ENCODE results near the gene KLHDC3. TPM values are rescaled to one million over a fixed set of nuclear protein-coding genes. Genes with fewer than 3 reads are reported as not detected.
"Not testable (repeated sequence)": the region's sequence is repeated elsewhere in the genome, so short reads cannot be mapped to it uniquely, and the experiment has no call there.

The KLHDC3 gene
- total and polyA plus RNA-seq, 12 donors = 51.2 to 144 (median 110) TPM

GRCh38 chr6:43040542-43041257 is 26.7 kb downstream of the KLHDC3 start:
- Histone ChIP-seq H3K4me3 (no peak overlapping the region), H3K4me1 (replicated peaks in 1 of 2) (no peaks in the 10 kb centered on the region), H3K27ac (no peak overlapping the region), H3K27me3 (no peaks in the 10 kb centered on the region), H3K36me3 (replicated peaks in 1 of 2) (peaks cover 0 to 75% of the 10 kb centered on the region in 2 donors), H3K9me3 (replicated peaks in 1 of 3) (no peaks in the 10 kb centered on the region)
- DNase-seq = no peak
- WGBS, 4 donors = 91 to 95% (median 93%) methylated on average over 13 to 18 of the region's 18 CpGs
- intact Hi-C loops (cut with DNase I) = no loop called here
- TF ChIP-seq POLR2A (IDR thresholded peaks at IDR 0.05) (no peak), CTCF (IDR thresholded peaks at IDR 0.05) (no peak)

GRCh38 chr6:43041475-43041874 is 27.4 kb downstream of the KLHDC3 start:
- 88 to 99% (median 93%) methylated on average over 8 of the region's 8 CpGs for WGBS, 4 donors
- intact Hi-C loops (cut with DNase I); H3K27me3 ChIP-seq; H3K9me3 ChIP-seq (replicated peaks in 1 of 3); DNase-seq; H3K4me3 ChIP-seq; H3K27ac ChIP-seq; H3K4me1 ChIP-seq (replicated peaks in 1 of 2): not testable (repeated sequence)
- H3K36me3 ChIP-seq (replicated peaks in 1 of 2) = peaks cover 0 to 82% of the 10 kb centered on the region in 2 donors

GRCh38 chr6:43043310-43043709 is 29.3 kb downstream of the KLHDC3 start:
- Histone ChIP-seq H3K36me3 (replicated peaks in 1 of 2) (peaks cover 0 to 78% of the 10 kb centered on the region in 2 donors), H3K4me1 (replicated peaks in 1 of 2) (no peaks in the 10 kb centered on the region), H3K9me3 (replicated peaks in 1 of 3) (no peaks in the 10 kb centered on the region), H3K4me3 (no peak overlapping the region), H3K27me3 (no peaks in the 10 kb centered on the region), H3K27ac (no peak overlapping the region)
- intact Hi-C loops (cut with DNase I) = no loop called here
- no peak for DNase-seq
- WGBS, 4 donors = 89 to 92% (median 91%) methylated on average over 9 of the region's 9 CpGs
- TF ChIP-seq POLR2A (IDR thresholded peaks at IDR 0.05) (no peak), CTCF (IDR thresholded peaks at IDR 0.05) (no peak)

GRCh38 chr6:43045371-43045930 is 31.4 kb downstream of the KLHDC3 start:
- intact Hi-C loops (cut with DNase I) = no loop called here
- Histone ChIP-seq H3K27me3 (no peaks in the 10 kb centered on the region), H3K36me3 (replicated peaks in 1 of 2) (peaks cover 0 to 76% of the 10 kb centered on the region in 2 donors), H3K4me3 (no peak overlapping the region), H3K9me3 (replicated peaks in 1 of 3) (no peaks in the 10 kb centered on the region), H3K27ac (no peak overlapping the region), H3K4me1 (replicated peaks in 1 of 2) (no peaks in the 10 kb centered on the region)
- TF ChIP-seq POLR2A (IDR thresholded peaks at IDR 0.05) (no peak), CTCF (IDR thresholded peaks at IDR 0.05) (no peak)
- no peak for DNase-seq
- WGBS, 4 donors = 90 to 94% (median 93%) methylated on average over 4 to 11 of the region's 11 CpGs

GRCh38 chr6:43047998-43048397 is 33.9 kb downstream of the KLHDC3 start:
- WGBS, 4 donors = 81 to 100% (median 86%) methylated on average over 1 to 7 of the region's 7 CpGs
- no peak for DNase-seq
- TF ChIP-seq POLR2A (IDR thresholded peaks at IDR 0.05) (no peak), CTCF (IDR thresholded peaks at IDR 0.05) (no peak)
- no peaks in the 10 kb centered on the region for H3K9me3 ChIP-seq (replicated peaks in 1 of 3)
- peaks cover 0 to 65% of the 10 kb centered on the region in 2 donors for H3K36me3 ChIP-seq (replicated peaks in 1 of 2)
- H3K27ac ChIP-seq = no peak overlapping the region
- H3K4me1 ChIP-seq (replicated peaks in 1 of 2) = peaks cover 5 to 10% of the 10 kb centered on the region in 2 donors
- intact Hi-C loops (cut with DNase I) = no loop called here
- H3K27me3 ChIP-seq = no peaks in the 10 kb centered on the region
- H3K4me3 ChIP-seq = no peak overlapping the region
